CD4-positive, alpha-beta T cell treated with Interleukin-12 subunit alpha and Interleukin-12 subunit beta, for 1 hour (primary cell): ENCODE measurements around the gene SLC13A3.

ENCODE experiments used
- DNase-seq: peaks from one replicate; pipeline ENCODE4 v3.0.0-alpha.2; 2020

SLC13A3 gene

GRCh38 chr20:46519471-46520068 lies 131.7 kb downstream of the SLC13A3 start:
- DNase-seq, result no peak

DNA sequence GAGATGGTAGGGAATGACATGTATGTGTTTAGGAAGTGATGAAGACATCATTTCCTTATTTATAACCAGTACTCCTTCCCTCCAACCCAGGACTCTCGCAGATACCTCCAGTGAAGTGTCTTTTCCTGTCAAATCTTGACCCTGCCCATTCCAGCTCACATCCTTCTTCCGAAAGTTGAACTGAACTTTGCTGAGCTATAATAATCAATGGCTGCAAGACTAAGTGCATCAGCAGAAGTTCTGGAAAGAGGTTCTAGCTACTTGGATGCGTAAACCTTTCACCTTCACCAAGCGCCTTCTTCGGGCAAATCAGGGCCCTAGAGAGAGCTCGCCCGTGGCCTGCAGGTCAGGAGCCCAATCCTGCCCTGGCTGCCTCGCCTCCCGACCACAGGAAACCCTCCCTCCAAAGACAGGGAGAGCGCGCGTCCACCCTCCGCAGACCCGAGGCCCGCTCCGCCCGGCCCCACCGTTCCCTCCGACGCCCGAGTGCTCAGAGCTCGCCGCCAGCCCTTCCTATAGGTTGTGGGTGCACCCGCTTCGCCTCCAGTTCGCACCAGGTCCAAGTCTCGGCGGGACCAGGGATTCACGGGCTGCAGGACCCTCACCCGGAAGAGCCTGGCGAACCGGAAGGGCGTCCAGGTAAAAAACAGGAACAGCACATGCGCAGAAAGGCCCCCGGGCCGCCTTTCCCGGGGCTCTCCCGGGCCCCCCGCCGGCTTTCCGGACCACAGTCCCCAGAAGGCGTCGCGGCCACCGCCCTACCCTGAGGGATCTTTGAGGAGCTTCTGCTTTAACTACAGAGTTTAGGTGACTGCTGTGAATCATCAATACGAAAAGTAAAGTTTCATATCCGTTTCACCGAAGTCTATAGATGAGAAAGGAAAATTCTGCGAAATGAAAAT lies 138.1 kb downstream of the SLC13A3 start, which contains the start of gene ZNF334:
Gene ZNF334, minus strand, starts transcription at position 617 of the 902 bp plus-strand sequence. CDS start 1,457 bp downstream, outside the sequence.
- DNase-seq, result no peak

- no peak for DNase-seq
Measured at GRCh38 chr20:46509523-46509922, 141.7 kb downstream of the SLC13A3 start.
